Measurements from ENCODE around the gene SMAD6.

The SMAD6 gene

DNA sequence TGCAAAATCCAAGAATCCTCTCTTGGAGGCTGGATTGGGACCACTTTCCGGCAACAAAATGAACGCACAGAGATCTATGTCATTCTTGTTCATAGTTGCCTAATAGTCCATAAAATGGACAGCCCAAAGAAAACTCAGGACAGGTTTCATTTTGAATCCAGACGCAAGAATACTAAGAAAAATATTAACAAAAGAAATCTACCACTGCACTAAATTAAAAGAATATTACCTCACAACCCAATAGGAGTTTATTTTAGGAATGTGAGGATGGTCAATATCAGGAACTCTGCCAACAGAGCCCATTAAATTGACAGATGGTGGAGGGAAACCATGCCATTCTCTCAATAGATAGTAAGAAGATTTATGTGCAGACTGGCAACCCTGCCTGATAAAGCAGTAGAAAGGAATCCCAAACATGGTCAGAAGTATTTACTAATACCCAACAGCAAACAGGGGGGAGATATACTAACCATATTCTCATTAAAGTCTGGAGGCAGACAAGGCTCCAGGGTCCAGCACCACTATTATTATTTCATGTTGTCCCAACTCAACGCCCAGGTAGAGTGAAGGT lies 127.6 kb downstream of the SMAD6 start:
- no peak for DNase-seq

DNA sequence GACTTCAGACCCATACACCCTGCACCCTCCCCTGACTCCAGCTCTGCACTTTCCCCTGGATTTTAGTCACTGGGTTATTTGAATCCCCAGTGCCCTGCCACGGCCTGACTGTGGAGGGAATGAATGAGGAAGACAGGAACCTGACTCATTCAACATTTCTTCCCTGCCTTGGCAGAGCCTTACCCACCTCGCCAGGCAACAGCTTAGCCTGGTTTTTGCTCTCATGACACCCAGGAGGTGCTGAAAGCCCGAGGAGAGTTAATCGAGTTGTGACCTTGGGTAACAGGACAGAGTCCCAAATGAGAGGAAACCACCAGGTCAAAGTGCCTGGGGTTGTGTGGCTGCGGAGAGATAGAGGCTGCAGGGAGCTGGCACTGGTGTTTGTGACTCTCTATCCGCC lies 128.3 kb downstream of the SMAD6 start:
- no peak for DNase-seq

DNA sequence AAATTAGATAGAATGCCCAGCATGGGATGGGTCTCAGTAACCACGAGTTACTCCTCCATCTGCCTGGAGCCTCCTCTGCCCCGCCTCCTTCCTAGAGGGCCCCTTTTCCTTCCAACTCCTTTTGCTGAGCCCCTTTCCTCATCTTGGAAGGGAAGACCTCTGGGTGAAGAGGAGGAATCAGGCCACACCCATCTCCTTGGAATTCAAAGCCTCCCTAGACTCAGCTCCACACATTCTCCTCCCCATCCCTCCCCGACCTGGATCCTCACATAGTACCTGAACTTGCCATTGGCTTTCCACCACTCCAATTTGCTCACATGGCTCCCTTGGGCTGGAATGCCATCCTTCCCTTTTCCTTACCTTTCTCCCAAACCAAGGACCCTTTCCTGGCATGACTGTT lies 128.8 kb downstream of the SMAD6 start:
- DNase-seq: no peak

DNA sequence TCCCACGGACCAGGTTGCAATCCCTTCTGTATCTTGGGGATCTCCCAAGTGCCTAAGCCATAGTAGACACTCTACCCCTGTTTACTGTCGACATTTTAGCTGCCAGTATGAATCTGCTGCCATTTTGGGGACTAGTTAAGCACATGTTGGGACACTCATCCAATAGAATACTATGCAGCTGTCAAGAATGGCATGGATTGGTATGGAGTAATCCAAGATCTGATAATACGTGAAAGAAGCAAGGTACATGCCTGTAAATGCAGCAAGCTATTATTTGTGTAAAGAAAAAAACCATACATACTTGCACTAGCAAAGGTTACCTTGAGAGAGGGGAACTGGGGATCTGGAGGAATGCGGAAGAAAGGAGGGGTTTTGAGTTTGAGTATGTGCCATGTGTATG lies 129.3 kb downstream of the SMAD6 start:
- DNase-seq: no peak

DNA sequence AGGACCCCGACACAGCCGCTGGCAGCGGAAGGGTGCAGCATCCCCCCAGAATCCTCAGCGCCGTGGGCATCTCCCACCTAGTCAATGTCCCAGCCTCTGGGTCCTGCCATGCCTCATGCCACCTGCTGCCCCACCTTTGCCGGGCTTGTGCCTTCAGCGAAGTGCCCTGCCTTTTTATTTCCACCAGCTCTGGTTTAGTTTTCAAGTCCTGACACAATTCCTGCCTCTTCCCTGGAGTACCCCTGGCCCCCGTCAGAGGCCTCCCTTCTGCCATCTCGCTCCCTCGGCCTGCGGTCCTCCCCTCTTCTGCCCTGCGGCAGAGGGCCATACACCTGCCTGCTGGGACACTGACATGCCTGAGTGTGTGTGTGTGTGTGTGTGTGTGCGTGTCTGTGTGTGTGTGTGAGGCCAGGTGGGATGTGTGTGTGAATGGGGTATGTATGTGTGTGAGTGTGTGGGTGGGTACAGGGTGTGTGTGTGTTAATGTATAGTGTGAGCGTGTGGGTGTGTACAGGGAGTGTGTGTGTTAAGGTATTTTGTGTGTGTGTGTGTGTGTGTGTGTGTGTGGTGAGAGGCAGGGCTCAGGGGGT lies 129.9 kb downstream of the SMAD6 start:
- DNase-seq: no peak

All from activated naive CD4-positive, alpha-beta T cell (primary cell).